HCT116 (cell line): ENCODE results near the gene TCEA3.

Experiments used
- EZH2 ChIP-seq: fragments of 200-600 bp; sonication (generic); IDR thresholded peaks from 2 replicates; pipeline ENCODE4 v1.6.1; 2017; ENCODE audit warnings: antibody characterized with exemption, mixed run types
- EZH2phosphoT487 ChIP-seq: fragments of 200-600 bp; IDR thresholded peaks from 2 replicates; pipeline ENCODE4 v1.6.1; 2018; ENCODE audit warnings: antibody characterized with exemption, borderline replicate concordance
- FOSL1 ChIP-seq: IDR thresholded peaks from 2 replicates; pipeline ENCODE4 v1.6.1; 2012; ENCODE audit warnings: low read depth
- POLR2A ChIP-seq: IDR thresholded peaks from 2 replicates; pipeline ENCODE4 v1.7.0; 2011; ENCODE audit warnings: borderline replicate concordance; ENCODE audit not compliant: insufficient read depth, insufficient read length; ENCODE audit errors: extremely low read depth
- POLR2AphosphoS5 ChIP-seq: IDR thresholded peaks from 2 replicates; pipeline ENCODE4 v1.6.1; 2011; ENCODE audit warnings: mild to moderate bottlenecking, low read depth, low read length, moderate library complexity
- RAD21 ChIP-seq: IDR thresholded peaks from 2 replicates; pipeline ENCODE4 v1.6.1; 2012; ENCODE audit warnings: low read depth, mild to moderate bottlenecking
- ZNF274 ChIP-seq: fragments of 200-500 bp; sonication (Bioruptor generic); IDR thresholded peaks from 2 replicates; pipeline ENCODE4 v1.6.1; 2014; ENCODE audit warnings: mild to moderate bottlenecking, low read depth, low read length, inconsistent platforms
- TF ChIP-seq, protein P1 (sequence below), 3 experiments: fragments of 200-600 bp in 1 of 3; sonication (generic) in 1 of 3; IDR thresholded peaks in 2 of 3; conservative IDR thresholded peaks in 1 of 3; 2 replicates each; pipeline ENCODE4 v1.5.1; 2012 to 2017; ENCODE audit warnings: low read depth in 2 of 3, low read length in 2 of 3, antibody characterized with exemption in 1 of 3, borderline replicate concordance in 1 of 3, control low read depth in 1 of 3, mild to moderate bottlenecking in 1 of 3, mixed read lengths in 1 of 3, mixed run types in 1 of 3, moderate library complexity in 1 of 3; ENCODE audit not compliant: insufficient read depth in 1 of 3
- TF ChIP-seq, protein P2 (sequence below): IDR thresholded peaks from 2 replicates; pipeline ENCODE4 v1.6.1; 2012; ENCODE audit warnings: low read depth

DNA sequence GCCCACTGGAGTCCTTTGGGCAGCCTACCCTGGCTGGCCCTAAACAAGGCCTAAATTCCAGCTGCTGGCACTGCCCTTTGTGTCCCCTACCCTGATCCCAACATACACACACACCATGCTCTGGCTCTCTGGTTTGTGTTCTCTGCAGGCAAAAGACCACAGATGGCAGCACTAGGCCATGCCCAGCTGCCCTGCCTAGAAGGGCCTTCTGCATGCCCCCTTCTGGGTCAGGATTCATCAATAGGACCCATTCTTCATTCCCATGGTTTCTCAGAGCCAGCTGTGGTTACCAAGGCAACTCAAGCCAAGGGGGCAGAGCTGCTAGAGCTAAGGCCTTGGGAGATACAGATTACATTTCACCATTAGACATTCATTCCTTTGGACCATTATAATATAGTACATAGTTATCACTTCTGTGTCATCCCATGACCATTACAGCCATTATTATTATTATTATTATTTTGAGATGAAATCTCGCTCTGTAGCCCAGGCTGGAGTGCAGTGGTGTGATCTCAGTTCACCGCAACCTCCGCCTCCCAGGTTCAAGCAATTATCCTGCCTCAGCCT lies 42.0 kb upstream of the TCEA3 start:
- TF ChIP-seq POLR2A (no peak), RAD21 (no peak), ZNF274 (no peak), FOSL1 (no peak), EZH2phosphoT487 (no peak), EZH2 (no peak), POLR2AphosphoS5 (no peak)
- TF ChIP-seq, protein P1, sequence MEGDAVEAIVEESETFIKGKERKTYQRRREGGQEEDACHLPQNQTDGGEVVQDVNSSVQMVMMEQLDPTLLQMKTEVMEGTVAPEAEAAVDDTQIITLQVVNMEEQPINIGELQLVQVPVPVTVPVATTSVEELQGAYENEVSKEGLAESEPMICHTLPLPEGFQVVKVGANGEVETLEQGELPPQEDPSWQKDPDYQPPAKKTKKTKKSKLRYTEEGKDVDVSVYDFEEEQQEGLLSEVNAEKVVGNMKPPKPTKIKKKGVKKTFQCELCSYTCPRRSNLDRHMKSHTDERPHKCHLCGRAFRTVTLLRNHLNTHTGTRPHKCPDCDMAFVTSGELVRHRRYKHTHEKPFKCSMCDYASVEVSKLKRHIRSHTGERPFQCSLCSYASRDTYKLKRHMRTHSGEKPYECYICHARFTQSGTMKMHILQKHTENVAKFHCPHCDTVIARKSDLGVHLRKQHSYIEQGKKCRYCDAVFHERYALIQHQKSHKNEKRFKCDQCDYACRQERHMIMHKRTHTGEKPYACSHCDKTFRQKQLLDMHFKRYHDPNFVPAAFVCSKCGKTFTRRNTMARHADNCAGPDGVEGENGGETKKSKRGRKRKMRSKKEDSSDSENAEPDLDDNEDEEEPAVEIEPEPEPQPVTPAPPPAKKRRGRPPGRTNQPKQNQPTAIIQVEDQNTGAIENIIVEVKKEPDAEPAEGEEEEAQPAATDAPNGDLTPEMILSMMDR (IDR thresholded peaks at IDR 0.05 in 2 of 3, conservative IDR thresholded peaks at IDR 0.05 in 1 of 3; ENCODE audit: borderline replicate concordance in 1 of 3, insufficient read depth in 1 of 3, low read depth in 2 of 3, low read length in 2 of 3): no peak
- TF ChIP-seq, protein P2, sequence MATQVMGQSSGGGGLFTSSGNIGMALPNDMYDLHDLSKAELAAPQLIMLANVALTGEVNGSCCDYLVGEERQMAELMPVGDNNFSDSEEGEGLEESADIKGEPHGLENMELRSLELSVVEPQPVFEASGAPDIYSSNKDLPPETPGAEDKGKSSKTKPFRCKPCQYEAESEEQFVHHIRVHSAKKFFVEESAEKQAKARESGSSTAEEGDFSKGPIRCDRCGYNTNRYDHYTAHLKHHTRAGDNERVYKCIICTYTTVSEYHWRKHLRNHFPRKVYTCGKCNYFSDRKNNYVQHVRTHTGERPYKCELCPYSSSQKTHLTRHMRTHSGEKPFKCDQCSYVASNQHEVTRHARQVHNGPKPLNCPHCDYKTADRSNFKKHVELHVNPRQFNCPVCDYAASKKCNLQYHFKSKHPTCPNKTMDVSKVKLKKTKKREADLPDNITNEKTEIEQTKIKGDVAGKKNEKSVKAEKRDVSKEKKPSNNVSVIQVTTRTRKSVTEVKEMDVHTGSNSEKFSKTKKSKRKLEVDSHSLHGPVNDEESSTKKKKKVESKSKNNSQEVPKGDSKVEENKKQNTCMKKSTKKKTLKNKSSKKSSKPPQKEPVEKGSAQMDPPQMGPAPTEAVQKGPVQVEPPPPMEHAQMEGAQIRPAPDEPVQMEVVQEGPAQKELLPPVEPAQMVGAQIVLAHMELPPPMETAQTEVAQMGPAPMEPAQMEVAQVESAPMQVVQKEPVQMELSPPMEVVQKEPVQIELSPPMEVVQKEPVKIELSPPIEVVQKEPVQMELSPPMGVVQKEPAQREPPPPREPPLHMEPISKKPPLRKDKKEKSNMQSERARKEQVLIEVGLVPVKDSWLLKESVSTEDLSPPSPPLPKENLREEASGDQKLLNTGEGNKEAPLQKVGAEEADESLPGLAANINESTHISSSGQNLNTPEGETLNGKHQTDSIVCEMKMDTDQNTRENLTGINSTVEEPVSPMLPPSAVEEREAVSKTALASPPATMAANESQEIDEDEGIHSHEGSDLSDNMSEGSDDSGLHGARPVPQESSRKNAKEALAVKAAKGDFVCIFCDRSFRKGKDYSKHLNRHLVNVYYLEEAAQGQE: no peak
